Measurements from ENCODE around the gene NEK3.
"Not testable (repeated sequence)": the region's sequence is repeated elsewhere in the genome, so short reads cannot be mapped to it uniquely, and the experiment has no call there.

- not testable (repeated sequence) for TF ChIP-seq CTCF, EZH2 (IDR thresholded peaks at IDR 0.05)
These were observed 12.3 kb upstream of the NEK3 start for GRCh38 chr13:52171686-52172085.

Data from neural progenitor cell (in vitro differentiated cells).